Fibroblast of the aortic adventitia (primary cell): ENCODE data around the gene CLIC5. TPM values are rescaled to one million over a fixed set of nuclear protein-coding genes. Genes with fewer than 3 reads are reported as not detected.

Experiments used
- DNase-seq: peaks from one replicate; pipeline ENCODE4 v3.0.0-alpha.2; 2010; ENCODE audit warnings: low read depth
- H3K4me3 ChIP-seq: 2 replicates; pipeline ENCODE4 v1.5.1; 2011; ENCODE audit warnings: low read depth, mild to moderate bottlenecking, control low read depth, low read length, moderate library complexity
- total RNA-seq: library from RNA; depleted of rRNA; stranded (reverse); fragments of >200 nt; gene quantifications from 2 replicates; pipeline ENCODE4 v1.2.3, GENCODE V29; 2012; ENCODE audit warnings: low replicate concordance
- TF ChIP-seq, protein P1 (sequence below): IDR thresholded peaks from 2 replicates; pipeline ENCODE4 v1.5.1; 2011; ENCODE audit warnings: mild to moderate bottlenecking, low read length, control low read depth, inconsistent platforms; ENCODE audit not compliant: insufficient read depth

The CLIC5 gene
- total RNA-seq, 1 donor: not detected

- DNase-seq: no peak
- H3K4me3 ChIP-seq: no peak overlapping the region
- TF ChIP-seq, protein P1, sequence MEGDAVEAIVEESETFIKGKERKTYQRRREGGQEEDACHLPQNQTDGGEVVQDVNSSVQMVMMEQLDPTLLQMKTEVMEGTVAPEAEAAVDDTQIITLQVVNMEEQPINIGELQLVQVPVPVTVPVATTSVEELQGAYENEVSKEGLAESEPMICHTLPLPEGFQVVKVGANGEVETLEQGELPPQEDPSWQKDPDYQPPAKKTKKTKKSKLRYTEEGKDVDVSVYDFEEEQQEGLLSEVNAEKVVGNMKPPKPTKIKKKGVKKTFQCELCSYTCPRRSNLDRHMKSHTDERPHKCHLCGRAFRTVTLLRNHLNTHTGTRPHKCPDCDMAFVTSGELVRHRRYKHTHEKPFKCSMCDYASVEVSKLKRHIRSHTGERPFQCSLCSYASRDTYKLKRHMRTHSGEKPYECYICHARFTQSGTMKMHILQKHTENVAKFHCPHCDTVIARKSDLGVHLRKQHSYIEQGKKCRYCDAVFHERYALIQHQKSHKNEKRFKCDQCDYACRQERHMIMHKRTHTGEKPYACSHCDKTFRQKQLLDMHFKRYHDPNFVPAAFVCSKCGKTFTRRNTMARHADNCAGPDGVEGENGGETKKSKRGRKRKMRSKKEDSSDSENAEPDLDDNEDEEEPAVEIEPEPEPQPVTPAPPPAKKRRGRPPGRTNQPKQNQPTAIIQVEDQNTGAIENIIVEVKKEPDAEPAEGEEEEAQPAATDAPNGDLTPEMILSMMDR: no peak
Measured at GRCh38 chr6:46050845-46051405, 35.3 kb upstream of the CLIC5 start.

DNA sequence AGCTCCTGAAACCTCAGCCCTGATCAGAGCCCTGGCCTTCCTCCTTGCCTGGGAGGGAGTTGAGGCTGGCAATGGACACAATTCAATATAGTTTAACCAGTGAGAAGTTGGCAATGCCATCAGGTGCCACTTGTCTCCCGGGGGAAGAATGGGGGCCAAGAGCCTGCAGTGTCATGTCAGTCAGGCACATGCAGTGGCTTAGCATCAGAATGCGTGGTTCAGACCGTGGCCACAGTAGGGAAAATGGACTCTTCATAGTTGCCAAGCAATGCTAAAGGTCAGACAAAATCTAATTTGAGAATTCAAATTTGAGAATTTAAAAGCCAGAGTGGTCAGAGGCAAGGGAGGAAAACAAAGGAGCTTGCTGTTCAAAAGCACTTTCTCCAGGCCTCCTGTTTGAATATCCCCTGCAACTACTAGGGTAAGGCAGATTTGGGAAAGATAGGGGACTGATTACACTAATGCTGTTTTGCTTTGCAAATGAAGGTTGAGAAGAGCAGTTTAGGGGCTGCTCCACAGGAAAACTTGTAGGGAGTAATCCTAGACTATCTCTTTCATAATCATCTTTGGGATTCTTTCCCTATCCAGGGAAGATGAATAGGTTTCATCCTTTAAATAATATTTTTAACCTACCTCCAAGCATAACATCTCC, 33.1 kb upstream of the CLIC5 start:
- H3K4me3 ChIP-seq: no peak overlapping the region
- no peak for DNase-seq

DNA sequence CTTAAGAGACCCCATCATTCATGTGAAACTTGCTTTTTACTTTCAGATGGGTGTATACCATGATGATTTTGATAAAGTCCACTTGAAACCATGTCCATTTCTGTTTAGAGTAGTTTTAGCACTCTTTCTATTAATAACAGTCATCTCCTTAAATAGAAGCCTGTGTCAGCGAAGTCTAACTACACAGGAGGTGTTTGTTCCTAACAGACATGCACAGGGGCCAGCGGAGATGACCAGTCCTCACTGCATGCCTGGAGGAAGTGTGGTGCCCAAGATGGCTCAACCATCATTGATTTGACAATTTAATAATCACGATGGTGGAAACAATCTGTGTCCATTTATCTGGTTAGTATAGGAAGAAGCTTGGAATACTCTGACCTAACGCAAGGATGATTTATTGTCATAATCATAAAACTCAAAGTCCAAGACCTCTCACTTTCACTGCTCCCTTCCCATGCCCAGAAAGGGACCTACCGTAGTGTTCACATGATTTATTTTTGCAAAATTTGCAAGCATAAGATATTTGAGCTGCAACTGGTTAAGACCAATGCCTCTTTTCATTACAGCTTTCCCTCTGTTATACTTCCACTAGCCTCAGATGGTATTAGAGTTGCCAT, 31.0 kb upstream of the CLIC5 start:
- TF ChIP-seq, protein P1: no peak
- H3K4me3 ChIP-seq: no peak overlapping the region
- no peak for DNase-seq

More for the DNA sequence above, 33.1 kb upstream of the CLIC5 start:
- TF ChIP-seq, protein P1: no peak

GRCh38 chr6:46044881-46045617, 29.4 kb upstream of the CLIC5 start:
- H3K4me3 ChIP-seq: no peak overlapping the region
- peak; percentile 81 for DNase-seq
- TF ChIP-seq, protein P1: no peak

GRCh38 chr6:46042355-46042999, 26.8 kb upstream of the CLIC5 start:
- TF ChIP-seq, protein P1: peak; percentile 55
- peak; percentile 42 for DNase-seq
- H3K4me3 ChIP-seq: no peak overlapping the region

DNA sequence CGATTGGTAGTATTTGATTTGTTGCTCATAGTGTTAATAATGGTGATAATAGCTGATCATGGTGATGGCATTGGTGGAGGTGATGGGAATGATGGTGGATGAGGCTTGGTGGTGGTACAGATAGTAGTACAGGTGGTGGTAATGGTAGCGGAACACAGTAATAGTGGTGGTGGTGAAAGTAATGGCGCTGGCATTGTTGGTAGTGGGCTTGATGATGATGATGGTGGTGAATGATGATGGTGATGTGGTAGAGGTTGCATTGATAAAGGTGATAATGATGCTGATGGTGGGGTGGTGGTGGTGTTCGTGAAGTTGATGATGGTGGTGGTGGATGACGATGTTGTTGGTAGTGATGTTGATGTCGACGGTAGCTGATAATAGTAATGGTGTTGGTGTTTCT, 24.6 kb upstream of the CLIC5 start:
- no peak for DNase-seq
- TF ChIP-seq, protein P1: no peak
- no peak overlapping the region for H3K4me3 ChIP-seq
